ENCODE results near the gene CES3.
"Not testable (repeated sequence)": the region's sequence is repeated elsewhere in the genome, so short reads cannot be mapped to it uniquely, and the experiment has no call there.

CES3 gene

DNA sequence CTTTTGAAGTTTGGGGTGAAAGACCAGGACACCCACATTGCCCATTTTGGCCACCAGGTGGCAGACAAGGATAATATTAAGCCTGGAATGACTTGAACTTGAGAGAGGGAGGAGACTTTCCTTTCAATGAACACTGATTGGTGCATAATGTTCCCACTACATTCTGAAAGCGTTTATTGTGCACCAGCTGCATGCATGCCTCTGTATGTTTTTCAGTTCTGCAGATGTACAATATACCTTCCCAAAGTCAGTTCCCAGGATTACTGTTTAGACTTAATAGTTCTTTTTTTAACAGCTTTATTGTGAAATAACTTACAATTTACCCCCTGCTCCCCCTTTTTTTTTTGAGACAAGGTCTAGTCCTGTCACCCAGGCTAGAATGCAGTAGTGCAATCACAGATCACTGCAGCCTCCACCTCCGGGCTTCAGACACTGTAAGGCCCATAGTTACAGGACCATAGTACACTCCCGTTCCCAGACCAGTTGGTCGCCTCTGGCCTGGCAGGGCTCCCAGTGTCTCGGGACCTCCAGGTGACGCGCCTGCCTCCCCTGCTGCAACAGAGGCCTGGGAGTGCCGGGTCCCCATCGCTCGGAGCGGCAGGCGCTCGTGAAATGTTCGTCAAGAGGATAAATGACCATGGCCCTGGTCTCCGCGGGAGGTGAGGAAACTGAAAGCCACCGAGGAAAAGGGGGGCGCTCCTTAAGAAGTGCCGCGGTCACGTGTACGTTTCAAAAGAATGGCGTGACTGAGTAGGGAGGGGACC lies 13.6 kb upstream of the CES3 start:
- peak; percentile 94 for DNase-seq

DNA sequence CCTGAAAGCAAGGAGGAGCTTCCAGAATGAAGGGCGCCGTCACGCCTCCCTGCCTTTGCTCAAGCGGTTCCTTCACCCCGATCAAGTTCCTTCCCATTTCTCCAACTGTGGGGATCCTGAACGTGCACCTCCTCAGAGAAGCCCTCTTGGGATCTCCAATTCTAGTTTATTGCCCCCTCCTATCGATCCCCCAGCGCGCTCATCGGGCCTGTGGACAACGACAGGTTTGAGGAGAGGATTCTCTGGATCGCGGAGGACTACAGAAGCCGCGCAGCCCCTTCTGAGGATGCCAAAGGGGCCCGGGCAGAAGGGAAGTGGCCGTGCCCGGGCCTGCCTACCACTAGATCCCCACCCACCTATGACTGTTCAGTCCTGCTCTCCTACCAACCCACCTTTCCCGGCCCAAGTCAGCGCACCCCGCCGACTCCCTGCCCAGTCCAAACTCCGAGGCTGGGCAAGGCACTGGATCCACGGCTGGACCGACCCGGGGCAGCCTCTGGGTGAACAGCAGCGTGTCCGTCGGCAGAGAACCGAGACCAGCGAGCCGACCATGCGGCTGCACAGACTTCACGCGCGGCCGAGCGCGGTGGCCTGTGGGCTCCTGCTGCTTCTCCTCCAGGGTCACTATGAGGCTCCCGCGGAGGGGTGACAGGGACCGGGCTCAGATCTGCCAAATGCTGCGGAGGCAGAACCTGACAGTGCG lies 12.8 kb upstream of the CES3 start:
- DNase-seq = peak; percentile 55

DNA sequence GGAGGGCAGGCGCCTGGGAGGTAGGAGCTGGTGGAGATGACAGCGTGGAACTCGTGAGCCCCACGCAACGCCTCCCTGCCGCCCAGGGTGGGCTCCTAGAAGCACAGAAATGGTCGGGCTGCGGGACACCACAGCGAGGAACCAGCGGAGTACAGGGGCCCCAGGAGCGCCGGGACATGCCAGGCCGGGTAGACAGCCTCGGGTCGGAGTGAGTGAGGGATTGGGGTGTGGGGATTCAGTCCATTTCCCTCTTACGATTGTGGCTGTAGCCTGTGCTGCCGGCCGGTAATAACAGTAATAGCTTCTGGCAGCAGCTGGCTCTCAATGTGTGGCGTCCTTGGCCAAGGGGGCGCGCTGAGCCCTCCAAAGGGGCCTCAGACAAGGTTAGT lies 12.2 kb upstream of the CES3 start:
- DNase-seq = peak; percentile 70

DNA sequence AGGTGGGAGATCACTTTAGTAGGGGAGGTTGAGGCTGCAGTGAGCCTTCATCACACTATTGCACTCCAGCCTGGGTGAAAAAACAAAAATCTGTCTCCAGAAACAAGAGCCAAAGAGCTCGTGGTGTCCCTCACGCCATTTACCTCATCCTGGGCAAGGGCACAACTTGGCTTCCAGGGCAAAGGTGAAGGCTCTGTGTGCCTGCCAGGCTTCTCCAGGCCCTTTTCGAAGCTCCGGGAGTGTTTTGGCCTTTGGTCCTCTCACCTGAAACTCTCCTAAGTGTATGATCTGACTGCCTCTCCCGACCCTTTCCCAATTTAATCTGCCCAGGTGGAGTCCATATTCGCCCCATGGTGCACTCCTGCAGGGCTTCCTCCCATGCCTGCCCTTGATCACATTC lies 11.6 kb upstream of the CES3 start:
- DNase-seq = no peak

DNA sequence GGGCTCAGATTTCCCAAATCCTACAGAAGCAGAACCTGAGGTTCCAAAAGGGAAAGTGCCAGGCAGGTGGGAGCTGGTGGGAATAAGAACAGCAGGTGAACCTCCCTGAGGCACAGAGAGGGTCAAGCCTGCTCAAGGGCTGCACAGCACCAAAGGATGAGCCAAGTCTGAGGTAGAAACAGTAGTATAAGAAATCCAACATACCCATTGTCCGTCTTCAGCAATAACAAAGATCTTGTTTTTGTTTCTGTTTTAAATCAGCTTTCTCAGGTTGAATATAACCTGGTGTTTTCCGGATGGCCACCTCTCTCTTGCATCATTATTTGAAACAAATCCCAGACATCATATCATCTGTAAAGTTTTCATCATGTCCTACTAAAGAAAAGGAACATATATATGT lies 10.6 kb upstream of the CES3 start:
- no peak for DNase-seq

DNA sequence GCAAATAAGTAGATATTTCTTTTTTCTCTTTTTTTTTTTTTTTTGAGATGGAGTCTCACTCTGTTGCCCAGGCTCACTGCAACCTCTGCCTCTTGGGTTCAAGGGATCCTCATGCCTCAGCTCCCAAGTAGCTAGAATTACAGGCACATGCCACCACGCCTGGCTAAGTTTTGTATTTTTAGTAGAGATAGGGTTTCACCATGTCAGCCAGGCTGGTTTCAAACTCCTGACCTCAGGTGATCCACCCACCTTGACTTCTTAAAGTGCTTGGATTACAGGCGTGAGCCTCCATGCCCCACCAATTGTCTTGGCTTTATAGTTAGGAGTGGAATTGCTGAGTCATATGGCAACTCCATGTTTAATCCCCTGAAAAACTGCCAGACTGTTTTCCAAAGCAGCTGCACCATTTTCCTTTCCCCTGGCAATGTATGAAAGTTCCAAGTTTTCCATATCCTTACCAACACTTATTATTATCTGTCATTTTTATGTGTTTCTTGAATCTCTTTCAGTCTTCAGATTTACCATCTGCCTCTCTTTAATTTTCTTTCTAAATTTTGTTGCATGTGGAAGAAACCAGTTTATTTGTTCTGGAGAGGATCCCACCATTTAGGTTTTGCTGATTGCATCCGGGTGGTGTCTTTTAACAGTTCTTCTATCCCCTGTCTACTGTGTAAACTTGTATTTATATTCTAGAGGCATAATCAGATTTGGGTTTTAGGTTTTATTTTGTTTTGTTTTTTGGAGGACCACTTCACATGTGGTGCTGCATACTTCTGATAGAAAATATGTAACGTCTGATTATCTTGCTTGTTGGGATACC lies 9.9 kb upstream of the CES3 start:
- no peak for DNase-seq

DNA sequence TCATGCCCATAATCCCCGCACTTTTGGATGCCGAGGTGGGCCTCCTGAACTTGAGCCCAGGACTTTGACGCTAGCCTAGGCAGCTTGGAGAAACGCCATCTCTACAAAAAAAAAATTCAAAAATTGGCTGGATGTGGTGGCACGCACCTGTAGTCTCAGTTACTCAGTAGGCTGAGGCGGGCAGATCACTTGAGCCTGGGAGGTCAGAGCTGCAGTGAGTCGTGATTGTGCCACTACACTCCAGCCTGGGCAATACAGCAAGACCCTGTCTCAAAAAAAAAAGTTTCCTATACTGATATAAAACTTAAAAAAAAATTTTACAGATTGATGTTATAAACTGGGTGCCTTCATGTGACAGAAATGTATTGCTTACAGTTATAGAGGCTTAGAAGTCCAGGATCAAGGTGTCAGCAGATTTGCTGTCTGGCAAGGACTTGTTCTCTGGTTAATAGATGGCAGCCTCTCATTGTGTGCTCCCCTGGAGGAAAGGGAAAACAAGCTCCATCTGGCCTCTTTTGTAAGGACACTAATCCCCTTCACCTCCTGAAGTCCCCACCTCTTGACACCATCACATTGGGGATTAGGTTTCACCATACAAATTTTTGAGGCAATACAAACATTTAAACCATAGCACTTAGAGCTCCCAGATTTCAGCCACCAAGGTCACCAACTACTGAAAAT lies 8.5 kb upstream of the CES3 start:
- no peak for DNase-seq

DNA sequence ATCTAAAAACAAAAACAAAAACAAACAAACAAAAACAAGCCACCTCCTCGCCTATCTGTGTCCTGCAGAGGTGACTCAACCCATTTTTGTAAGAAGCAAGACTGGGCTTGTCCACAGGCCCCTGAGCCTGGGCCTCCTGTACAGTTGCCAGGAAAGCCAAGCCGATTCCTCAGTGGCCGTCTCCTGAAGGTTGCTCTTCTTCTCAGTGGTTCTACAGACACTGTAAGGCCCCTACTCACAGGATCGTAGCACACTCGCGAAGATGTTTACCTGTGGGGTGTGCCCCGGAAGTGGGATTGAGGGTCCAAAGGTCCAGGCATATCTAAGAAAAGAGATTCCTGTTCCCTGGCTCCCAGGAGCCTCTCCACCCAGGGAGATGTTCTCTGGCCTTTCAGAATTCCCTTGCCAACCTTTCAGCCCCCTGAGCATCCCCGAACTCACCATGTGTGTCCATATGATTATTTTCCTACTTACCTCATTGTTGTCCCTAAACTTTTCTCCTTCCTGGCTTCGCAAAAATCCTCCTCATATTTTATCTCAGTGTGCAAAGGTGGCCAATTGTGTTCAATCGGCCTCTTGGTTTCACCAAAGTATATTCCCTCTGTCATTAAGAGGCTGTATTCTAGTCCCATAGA lies 7.5 kb upstream of the CES3 start:
- no peak for DNase-seq

DNA sequence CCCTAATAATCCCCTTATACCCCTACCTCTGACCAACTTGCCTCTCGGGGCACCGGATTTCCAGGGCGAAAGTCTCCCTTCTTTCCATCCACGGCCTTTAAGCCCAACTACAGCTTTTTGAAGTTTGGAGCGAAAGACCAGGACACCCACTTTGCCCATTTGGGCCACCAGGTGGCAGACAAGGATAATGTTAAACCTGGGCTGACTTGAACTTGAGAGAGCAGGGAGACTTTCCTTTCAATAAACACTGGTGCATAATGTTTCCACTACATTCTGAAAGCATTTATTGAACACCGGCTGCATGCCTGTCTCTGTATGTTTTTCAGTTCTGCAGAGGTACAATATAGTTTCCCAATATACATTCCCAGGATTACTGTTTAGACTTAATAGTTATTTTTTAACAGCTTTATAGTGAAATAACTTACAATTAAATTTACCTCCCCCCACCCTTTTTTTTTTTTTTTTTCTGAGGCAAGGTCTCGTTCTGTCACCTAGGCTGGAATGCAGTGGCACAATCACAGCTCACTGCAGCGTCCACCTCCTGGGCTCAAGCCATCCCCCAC lies 6.9 kb upstream of the CES3 start:
- DNase-seq = peak; percentile 91

DNA sequence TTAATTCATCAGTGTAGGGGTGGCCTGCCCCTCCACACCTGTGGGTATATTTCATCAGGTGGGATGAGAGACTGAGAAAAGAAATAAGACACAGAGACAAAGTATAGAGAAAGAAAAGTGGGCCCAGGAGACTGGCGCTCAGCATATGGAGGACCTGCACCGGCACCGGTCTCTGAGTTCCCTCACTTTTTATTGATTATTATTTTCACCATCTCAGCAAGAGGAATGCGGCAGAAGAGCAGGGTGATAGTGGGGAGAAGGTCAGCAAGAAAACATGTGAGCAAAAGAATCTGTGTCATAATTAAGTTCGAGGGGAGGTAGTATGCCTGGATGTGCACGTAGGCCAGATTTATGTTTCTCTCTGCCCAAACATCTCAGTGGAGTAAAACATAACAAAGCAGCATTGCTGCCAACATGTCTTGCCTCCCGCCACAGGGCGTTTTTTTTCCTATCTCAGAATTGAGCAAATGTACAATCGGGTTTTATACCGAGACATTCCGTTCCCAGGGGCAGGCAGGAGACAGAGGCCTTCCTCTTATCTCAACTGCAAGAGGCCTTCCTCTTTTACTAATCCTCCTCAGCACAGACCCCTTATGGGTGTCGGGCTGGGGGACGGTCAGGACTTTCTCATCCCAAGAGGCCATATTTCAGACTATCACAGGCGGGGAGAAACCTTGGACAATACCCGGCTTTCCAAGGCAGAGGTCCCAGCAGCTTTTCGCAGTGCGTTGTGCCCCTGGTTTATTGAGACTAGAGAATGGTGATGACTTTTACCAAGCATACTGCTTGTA lies 5.5 kb upstream of the CES3 start:
- DNase-seq = not testable (repeated sequence)

DNA sequence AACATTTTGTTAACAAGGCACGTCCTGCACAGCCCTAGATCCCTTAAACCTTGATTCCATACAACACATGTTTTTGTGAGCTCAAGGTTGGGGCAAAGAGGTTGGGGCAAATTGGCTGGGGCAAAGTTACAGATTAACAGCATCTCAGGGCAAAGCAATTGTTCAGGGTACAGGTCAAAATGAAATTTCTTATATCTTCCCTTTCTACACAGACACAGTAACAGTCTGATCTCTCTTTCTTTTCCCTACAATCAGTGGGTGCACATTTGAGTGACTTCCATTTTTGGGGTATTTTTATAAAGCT lies 5.0 kb upstream of the CES3 start:
- DNase-seq = not testable (repeated sequence)

DNA sequence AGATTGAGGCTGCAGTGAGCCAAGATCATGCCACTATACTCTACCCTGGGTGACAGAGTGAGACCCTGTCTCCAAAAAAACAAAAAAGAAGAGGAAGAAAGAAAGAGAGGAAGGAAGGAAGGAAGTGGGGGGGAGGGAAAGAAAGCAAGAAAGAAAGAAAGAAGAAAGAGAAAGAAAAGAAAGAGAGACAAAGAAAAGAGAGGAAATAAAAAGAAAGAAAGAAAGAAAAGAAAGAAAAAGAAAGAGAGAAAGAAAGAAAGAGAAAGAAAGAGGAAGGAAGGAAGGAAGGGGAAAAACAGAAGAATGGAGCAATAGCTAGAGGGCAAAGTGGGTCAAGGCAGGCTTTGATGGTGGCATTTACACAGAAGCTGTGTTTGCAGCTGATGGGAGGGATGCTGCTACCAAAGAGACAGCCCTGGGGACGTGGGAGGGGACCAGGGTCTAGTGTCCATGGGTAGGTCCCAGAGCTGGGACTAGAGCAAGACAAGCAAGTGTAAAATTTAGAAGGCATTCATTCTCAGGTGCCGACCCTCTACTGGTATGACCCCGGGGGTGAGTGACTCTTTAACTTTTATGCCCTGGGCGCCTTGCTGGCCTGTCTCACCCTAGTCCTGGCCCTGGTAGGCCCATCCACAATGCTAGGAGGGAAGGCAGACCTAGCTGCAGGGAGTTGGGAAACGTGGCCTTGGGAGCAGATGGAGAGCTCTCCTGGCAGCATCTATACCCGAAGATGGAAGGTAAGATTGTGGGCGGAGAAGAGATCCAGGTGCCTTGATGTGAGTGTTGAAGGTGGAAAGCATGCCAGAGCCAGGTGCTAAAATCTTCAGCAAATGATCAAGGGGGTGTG lies 2.0 kb upstream of the CES3 start:
- DNase-seq = no peak

DNA sequence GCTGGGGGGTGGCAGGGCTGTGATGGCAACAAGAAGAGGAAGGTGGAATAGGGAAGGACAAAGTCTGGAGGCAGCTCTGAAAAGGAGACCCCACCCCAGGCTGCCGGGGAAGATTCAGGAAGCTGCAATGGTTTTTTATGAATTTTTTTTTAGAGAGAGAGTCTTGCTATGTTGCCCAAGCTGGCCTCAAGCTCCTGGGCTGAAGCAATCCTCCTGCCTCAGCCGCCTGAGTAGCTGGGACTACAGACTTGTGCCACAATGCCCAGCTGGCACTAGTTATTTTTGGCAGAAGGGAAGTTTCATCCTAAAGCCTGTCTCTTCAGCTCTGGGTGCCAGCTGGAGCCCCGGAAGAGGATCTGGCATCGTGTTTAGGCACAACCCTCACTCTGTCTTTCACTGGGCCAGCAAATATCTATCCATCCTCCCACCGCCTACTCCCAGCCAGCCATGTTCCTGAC lies 1.3 kb upstream of the CES3 start:
- DNase-seq = no peak

DNA sequence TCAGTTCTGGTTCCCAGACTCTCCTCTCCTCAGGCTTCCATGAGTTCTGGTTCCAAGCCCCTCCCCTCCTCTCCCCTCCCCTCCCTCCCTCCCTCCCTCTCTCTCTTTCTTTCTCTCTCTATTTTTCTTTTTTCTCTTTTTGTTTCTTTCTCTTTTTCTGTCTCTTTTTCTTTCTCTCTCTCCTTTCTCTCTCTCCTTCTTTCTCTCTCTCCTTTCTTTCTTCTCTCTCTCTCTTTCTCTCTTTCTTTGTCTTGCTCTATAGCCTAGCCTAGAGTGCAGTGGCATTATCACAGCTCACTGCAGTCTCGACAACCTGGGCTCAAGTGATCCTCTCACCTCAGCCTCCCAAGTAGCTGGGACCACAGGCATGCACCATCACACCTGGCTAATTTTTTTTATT lies 796 bp upstream of the CES3 start:
- no peak for DNase-seq

DNA sequence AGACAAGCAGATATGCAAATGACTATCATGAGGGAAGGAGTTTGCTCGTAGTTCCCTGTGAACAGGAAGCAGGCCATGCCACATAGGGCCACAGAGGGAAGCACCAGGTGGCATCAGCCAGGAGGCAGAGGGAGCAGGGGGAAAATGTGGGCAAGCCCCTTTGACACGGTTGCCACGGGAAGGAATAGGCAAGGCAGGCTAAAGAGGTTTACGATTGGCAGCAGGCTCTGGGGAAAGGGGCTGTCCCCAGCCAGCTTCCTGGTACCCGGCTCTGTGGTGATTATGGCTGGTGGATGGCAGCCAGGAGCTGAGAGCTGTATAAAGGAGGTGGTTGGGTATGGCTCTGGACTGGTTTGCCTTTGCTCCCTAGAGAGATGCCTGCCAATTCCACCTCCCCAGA lies 848 bp downstream of the CES3 start:
- DNase-seq = no peak

DNA sequence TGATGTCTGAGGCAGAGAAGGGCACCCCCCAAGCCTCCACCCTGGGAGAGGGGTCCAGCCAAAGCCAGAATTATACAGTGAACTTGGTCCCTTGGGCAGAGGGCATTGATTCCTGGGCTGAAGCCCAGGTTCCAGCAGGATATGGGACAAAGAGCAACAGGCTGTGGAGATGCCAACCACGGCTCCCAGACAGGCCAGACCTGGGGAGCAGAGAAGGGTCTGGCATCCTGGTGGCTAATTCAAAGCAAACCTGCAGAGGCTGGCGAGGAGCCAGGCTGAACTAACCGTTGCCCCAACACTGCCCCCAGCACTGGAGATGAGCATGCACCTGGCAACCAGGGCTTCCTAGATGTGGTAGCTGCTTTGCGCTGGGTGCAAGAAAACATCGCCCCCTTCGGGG lies 3.0 kb downstream of the CES3 start:
- DNase-seq = no peak

DNA sequence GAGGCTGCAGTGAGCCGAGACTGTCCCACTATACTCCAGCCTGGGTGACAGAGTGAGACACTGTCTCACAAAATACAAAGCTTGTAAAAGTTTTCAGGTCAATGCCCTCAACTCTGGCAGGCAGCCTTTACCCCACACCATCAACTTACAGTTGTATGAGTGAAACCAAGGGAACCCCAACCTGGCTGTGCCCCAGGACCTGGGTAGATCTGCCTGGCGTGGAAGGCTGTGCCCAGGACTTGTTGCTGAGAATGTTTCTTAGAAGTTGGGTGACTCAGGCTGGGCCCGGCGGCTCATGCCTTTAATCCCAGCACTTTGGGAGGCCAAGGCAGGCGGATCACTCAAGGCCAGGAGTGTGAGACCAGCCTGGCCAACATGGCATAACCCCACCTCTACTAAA lies 7.8 kb downstream of the CES3 start:
- no peak for DNase-seq

DNA sequence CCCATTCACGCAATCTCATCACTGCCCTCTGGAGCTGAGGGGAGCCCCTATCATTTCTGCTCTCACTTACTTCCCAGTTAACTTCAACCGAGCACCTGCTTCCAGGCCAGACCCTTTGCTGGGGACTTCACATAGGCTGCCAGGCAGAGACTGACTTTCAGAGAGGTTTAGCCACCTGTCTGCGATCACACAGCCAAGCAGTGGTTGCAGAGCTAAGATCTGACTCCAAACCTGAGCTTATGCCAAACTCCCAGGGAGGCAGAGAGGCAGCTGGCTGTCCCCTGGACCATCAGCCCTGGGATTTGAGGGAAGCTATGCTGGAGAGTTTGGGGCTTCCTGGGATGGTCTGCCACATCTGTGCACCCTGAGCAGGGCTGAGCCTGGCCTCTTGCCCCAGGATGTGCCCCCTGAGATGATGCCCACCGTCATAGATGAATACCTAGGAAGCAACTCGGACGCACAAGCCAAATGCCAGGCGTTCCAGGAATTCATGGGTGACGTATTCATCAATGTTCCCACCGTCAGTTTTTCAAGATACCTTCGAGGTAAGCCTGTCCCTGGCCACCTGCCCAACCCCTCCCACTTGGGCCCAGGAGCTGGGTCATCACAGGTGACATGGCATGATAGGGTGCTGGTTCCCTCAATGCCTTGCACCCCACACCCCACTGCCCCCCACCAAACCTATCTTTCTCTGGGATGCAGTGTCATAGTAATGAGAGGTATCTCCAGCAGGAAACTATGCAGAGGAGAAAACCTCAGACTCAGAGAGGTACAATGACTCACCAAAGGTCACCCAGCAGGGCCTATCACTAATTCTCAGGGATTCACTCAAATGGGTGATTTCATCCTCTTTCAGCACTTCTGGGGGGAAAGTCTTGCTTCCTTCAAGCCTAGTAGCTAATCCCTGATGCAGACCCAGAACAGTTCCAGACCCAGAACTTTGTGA lies 10.0 kb downstream of the CES3 start:
- no peak for DNase-seq

DNA sequence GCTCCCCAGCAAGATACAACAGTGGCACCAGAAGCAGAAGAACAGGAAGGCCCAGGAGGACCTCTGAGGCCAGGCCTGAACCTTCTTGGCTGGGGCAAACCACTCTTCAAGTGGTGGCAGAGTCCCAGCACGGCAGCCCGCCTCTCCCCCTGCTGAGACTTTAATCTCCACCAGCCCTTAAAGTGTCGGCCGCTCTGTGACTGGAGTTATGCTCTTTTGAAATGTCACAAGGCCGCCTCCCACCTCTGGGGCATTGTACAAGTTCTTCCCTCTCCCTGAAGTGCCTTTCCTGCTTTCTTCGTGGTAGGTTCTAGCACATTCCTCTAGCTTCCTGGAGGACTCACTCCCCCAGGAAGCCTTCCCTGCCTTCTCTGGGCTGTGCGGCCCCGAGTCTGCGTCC lies 11.9 kb downstream of the CES3 start:
- no peak for DNase-seq

Measured in eye (tissue), 1 donor.